Hippocampal formation (tissue), 2 donors: Measurements from ENCODE around the gene LRBA.
"Not testable (repeated sequence)": the region's sequence is repeated elsewhere in the genome, so short reads cannot be mapped to it uniquely, and the experiment has no call there.

Experiments
- DNase-seq, 2 donors: peaks; one replicate each; lab custom pipeline; 2025; lab: John Stamatoyannopoulos, UW

The LRBA gene

GRCh38 chr4:151015459-151016347 is 619 bp upstream of the LRBA start:
- peak; percentile 47 to 75 for DNase-seq

- no peak for DNase-seq
These were observed 1.1 kb downstream of the LRBA start for GRCh38 chr4:151013944-151014343.

- no peak for DNase-seq
These were observed 1.6 kb downstream of the LRBA start for GRCh38 chr4:151013491-151013890.

GRCh38 chr4:151012820-151013219 is 2.3 kb downstream of the LRBA start:
- no peak for DNase-seq

- DNase-seq = no peak
These were observed 2.7 kb downstream of the LRBA start for GRCh38 chr4:151012376-151012775.

GRCh38 chr4:151004222-151004621 is 10.9 kb downstream of the LRBA start:
- no peak for DNase-seq

GRCh38 chr4:151000747-151001429 is 14.2 kb downstream of the LRBA start:
- DNase-seq = no peak

GRCh38 chr4:150999086-150999485 is 16.0 kb downstream of the LRBA start:
- DNase-seq = no peak

- no peak for DNase-seq
These were observed 17.9 kb downstream of the LRBA start for GRCh38 chr4:150997141-150997540.

GRCh38 chr4:150994721-150995120 is 20.4 kb downstream of the LRBA start:
- DNase-seq = no peak

GRCh38 chr4:150993577-150993976 is 21.5 kb downstream of the LRBA start:
- not testable (repeated sequence) for DNase-seq

- no peak for DNase-seq
These were observed 24.1 kb downstream of the LRBA start for GRCh38 chr4:150990993-150991392.

- no peak for DNase-seq
These were observed 24.8 kb downstream of the LRBA start for GRCh38 chr4:150990250-150990649.

GRCh38 chr4:150988238-150988637 is 26.8 kb downstream of the LRBA start:
- no peak for DNase-seq

- no peak for DNase-seq
These were observed 27.9 kb downstream of the LRBA start for GRCh38 chr4:150987204-150987603.

GRCh38 chr4:150986085-150986484 is 29.0 kb downstream of the LRBA start:
- DNase-seq = no peak

GRCh38 chr4:150983851-150984250 is 31.2 kb downstream of the LRBA start:
- no peak for DNase-seq

GRCh38 chr4:150982557-150983233 is 32.4 kb downstream of the LRBA start:
- DNase-seq = no peak

GRCh38 chr4:150978738-150979575 is 36.1 kb downstream of the LRBA start:
- no peak for DNase-seq

GRCh38 chr4:150976478-150977118 is 38.5 kb downstream of the LRBA start:
- no peak for DNase-seq

- DNase-seq = no peak
These were observed 40.3 kb downstream of the LRBA start for GRCh38 chr4:150974750-150975149.
